ENCODE measurements around the gene PHLDA1.

The PHLDA1 gene

GRCh38 chr12:76031414-76032042 lies at the start of gene PHLDA1:
Gene PHLDA1, minus strand, starts transcription at chr12:76031776.
- peak; percentile 88 for DNase-seq (ENCODE audit: low read depth)
- peak; percentile 74 for TF ChIP-seq CTCF (IDR thresholded peaks at IDR 0.05; ENCODE audit: control insufficient read depth, insufficient read depth, low read depth, low read length, missing control alignments)

GRCh38 chr12:76080729-76081415 lies 49.3 kb upstream of the PHLDA1 start:
- DNase-seq (ENCODE audit: low read depth), result no peak
- peak; percentile 24 for TF ChIP-seq CTCF (IDR thresholded peaks at IDR 0.05; ENCODE audit: control insufficient read depth, insufficient read depth, low read depth, low read length, missing control alignments)
- H3K4me3 ChIP-seq (ENCODE audit: control insufficient read depth, low read depth, low read length), result no peak overlapping the region

More at GRCh38 chr12:76031414-76032042, at the start of gene PHLDA1:
- H3K4me3 ChIP-seq (ENCODE audit: control insufficient read depth, low read depth, low read length), result peak within 1 kb of the TSS; percentile 97

- DNase-seq (ENCODE audit: low read depth), result no peak
- no peak for TF ChIP-seq CTCF (IDR thresholded peaks at IDR 0.05; ENCODE audit: control insufficient read depth, insufficient read depth, low read depth, low read length, missing control alignments)
- no peak overlapping the region for H3K4me3 ChIP-seq (ENCODE audit: control insufficient read depth, low read depth, low read length)
Observed at GRCh38 chr12:76080017-76080728, 48.6 kb upstream of the PHLDA1 start.

- H3K4me3 ChIP-seq (ENCODE audit: control insufficient read depth, low read depth, low read length), result no peak overlapping the region
- no peak for TF ChIP-seq CTCF (IDR thresholded peaks at IDR 0.05; ENCODE audit: control insufficient read depth, insufficient read depth, low read depth, low read length, missing control alignments)
- DNase-seq (ENCODE audit: low read depth), result no peak
Observed at GRCh38 chr12:76078748-76079147, 47.2 kb upstream of the PHLDA1 start.

GRCh38 chr12:76075448-76075847 lies 43.9 kb upstream of the PHLDA1 start:
- no peak overlapping the region for H3K4me3 ChIP-seq (ENCODE audit: control insufficient read depth, low read depth, low read length)
- no peak for DNase-seq (ENCODE audit: low read depth)
- TF ChIP-seq CTCF (IDR thresholded peaks at IDR 0.05; ENCODE audit: control insufficient read depth, insufficient read depth, low read depth, low read length, missing control alignments), result no peak

- no peak overlapping the region for H3K4me3 ChIP-seq (ENCODE audit: control insufficient read depth, low read depth, low read length)
- no peak for TF ChIP-seq CTCF (IDR thresholded peaks at IDR 0.05; ENCODE audit: control insufficient read depth, insufficient read depth, low read depth, low read length, missing control alignments)
- DNase-seq (ENCODE audit: low read depth), result no peak
Observed at GRCh38 chr12:76074701-76075336, 43.2 kb upstream of the PHLDA1 start.
